OCI-LY1 (cell line): ENCODE results near the gene BBS9.

ENCODE experiments used
- EZH2 ChIP-seq: fragments of 200-600 bp; sonication (generic), shearing (Covaris generic); IDR thresholded peaks from 2 replicates; pipeline ENCODE4 v1.8.0; 2017; ENCODE audit warnings: borderline replicate concordance, mixed run types, mild to moderate bottlenecking, antibody characterized with exemption, low read length, moderate library complexity, mixed read lengths
- TF ChIP-seq, protein P1 (sequence below): fragments of 200-600 bp; sonication (generic), shearing (Covaris generic); IDR thresholded peaks from 2 replicates; pipeline ENCODE4 v1.5.1; 2017; ENCODE audit warnings: mild to moderate bottlenecking, antibody characterized with exemption, low read length, moderate library complexity, mixed read lengths

DNA sequence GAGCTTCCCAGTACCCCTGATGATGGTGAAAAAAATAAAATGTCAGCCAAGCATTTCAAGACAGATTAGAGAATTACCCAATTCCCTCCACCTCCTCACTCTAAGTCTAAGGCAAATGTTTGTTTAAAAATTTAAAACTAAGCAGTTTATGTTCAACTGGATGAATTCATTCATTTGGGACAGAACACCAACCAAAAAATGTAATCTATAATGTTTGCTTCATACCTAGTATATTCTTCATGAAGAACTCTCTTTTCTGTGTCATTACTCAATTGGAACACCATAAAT lies 450.3 kb downstream of the BBS9 start:
- TF ChIP-seq, protein P1, sequence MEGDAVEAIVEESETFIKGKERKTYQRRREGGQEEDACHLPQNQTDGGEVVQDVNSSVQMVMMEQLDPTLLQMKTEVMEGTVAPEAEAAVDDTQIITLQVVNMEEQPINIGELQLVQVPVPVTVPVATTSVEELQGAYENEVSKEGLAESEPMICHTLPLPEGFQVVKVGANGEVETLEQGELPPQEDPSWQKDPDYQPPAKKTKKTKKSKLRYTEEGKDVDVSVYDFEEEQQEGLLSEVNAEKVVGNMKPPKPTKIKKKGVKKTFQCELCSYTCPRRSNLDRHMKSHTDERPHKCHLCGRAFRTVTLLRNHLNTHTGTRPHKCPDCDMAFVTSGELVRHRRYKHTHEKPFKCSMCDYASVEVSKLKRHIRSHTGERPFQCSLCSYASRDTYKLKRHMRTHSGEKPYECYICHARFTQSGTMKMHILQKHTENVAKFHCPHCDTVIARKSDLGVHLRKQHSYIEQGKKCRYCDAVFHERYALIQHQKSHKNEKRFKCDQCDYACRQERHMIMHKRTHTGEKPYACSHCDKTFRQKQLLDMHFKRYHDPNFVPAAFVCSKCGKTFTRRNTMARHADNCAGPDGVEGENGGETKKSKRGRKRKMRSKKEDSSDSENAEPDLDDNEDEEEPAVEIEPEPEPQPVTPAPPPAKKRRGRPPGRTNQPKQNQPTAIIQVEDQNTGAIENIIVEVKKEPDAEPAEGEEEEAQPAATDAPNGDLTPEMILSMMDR, result no peak
- TF ChIP-seq EZH2, result no peak
